ENCODE results near the gene RNF19B.

Gene RNF19B

DNA sequence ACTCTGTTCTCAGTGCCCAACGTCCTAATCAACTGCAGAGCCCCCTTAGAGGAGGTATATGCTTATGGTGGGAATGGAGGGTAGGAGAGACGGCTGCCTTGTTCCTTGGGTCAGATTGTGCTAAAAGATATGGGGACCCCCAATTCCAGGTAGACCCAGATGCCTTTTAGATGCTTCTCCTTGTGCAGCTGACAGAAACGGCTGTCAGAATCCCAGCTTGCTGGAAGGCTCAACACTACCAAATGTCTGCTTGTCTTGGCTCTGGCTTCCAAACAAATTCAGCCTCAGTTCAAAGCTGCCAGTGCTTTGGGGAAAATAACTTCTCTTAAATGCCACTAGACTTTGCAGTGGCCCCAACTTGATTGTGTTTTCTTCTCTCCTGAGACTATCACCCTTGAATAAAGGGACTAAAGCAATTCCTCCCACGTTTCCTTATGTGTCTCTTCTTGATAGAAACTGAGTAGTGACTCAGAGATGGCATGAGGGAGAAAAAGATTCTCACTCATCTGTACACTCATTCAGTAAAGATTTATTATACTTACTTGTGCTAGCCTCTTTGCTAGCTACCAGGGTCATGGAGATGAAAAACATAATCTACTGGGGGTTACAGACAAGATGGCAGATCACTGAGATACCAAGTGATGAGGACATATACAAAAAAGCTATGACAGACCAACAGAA is 3.4 kb upstream of the RNF19B start:
- DNase-seq (ENCODE audit: low read depth): no peak

DNA sequence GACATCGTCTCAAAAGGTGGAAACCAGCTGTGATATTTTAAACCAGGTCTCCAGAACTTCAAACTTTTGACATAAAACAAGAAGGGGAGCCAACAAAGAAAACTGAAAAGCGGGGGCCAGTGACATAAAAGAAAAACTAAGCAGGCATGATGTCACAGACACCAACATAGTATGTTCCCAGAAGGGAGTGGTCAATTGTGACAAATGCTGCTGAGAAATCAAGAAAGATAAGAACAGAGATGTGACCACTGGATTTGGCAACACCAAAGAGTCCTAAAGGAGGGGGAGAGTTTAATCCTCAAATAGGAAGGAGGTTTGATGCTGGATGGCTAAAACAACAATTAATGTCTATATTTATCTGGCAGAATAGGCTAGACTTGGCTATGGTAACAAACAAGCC is 2.3 kb upstream of the RNF19B start:
- DNase-seq (ENCODE audit: low read depth): no peak

DNA sequence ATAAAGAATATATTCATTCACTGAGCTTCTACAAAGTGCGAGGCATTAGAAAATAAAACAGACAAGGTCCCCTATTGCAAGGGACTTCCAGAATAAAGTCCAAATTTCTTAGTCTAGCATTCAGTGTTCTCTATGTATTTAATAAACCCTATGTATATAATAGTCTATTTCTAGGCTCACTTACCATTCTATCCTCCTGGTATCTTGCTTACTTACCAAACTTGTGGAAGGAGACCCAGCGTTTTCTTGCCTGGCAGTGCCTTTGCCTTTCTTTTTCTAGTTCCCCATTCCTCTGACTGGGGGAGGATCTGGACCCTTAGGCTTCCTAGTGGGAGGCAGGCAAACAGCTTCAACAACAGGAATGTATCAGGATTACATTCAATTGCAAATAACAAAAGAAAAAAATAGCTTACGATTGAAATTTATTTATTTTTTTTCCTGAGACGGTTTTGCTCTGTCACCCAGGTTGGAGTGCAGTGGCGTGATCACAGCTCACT is 690 bp upstream of the RNF19B start:
- DNase-seq (ENCODE audit: low read depth): no peak

GRCh38 chr1:32963746-32964460 is 706 bp downstream of the RNF19B start:
- DNase-seq (ENCODE audit: low read depth): peak; percentile 39

GRCh38 chr1:32962248-32962896 is 2.2 kb downstream of the RNF19B start:
- DNase-seq (ENCODE audit: low read depth): no peak

- DNase-seq (ENCODE audit: low read depth): no peak
These were observed 3.7 kb downstream of the RNF19B start for GRCh38 chr1:32960819-32961355.

DNA sequence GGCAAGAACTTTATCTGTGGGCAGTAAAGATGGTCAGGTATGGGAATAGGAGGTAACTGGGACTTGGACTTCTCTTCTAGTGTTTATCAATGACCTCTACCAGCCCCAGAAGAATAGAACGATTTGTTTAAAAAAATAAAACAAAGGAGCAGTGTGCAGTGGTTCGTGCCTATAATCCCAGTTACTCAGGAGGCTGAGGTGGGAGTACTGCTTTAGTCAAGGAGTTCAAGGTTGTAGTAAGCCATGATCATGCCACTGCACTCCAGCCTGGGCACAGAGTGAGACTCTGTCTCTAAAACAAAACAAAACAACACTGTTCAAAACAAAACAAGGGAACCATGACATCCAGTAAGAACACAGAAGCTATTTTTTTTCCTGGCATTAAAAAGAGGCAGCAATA is 4.3 kb downstream of the RNF19B start:
- no peak for DNase-seq (ENCODE audit: low read depth)

DNA sequence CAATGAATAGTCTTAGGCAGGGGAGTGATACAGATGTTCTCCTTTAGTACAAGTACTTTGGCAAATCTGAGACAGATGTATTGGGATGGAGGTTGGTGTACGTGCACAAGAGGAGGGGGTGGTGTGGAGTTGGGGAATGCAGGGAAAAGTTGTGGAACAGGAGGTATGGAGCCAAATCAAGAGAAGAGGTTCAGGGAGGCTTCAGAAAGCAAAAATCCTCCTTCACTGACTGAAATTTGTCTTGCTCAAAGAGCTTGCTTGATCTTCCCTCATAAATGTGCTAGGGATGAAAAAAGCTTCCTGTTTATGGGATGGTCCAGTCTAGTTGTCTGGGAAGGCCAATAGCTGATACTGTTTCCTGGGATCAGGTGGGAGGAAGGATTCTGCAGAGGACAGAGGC is 5.8 kb downstream of the RNF19B start:
- no peak for DNase-seq (ENCODE audit: low read depth)

GRCh38 chr1:32957017-32957416 is 7.6 kb downstream of the RNF19B start:
- no peak for DNase-seq (ENCODE audit: low read depth)

GRCh38 chr1:32954168-32954567 is 10.4 kb downstream of the RNF19B start:
- DNase-seq (ENCODE audit: low read depth): no peak

DNA sequence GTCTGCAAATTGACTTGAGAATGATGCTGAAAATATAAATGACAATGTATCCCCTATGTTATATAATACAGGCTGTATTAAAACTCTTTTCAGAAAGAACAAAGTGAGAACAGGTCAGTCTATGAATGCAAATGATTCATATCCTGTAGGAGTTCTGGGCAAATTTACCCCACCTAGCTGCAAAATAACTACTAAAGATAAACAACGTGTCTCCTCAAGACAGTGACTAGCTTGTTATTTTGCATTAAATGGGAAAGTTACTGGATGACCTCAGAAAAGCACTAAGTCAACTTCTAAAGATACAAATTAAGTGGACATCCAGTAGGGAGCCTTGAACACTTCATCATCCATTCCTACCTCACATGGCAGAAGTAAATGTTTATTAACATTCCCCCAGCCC is 11.1 kb downstream of the RNF19B start:
- no peak for DNase-seq (ENCODE audit: low read depth)

- DNase-seq (ENCODE audit: low read depth): no peak
These were observed 15.1 kb downstream of the RNF19B start for GRCh38 chr1:32949519-32949918.

DNA sequence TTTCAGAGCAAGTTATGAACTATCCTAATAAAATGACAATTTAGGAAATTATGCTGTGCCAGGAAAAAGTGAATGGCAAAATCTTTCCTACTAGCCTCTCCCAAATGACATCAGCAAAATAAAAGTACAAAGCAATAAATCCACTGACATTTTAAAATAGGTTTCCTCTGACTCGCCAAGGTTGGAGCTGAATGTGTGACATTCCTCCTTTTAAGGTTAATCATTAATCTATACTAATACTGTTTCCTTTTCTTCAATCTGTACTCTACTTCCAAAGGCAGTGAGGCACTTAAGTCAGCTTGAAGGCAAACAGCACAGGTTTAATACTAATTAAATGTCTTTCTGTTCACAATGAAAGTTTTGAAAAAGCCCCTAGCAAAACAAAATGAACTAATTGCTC is 15.7 kb downstream of the RNF19B start:
- no peak for DNase-seq (ENCODE audit: low read depth)

DNA sequence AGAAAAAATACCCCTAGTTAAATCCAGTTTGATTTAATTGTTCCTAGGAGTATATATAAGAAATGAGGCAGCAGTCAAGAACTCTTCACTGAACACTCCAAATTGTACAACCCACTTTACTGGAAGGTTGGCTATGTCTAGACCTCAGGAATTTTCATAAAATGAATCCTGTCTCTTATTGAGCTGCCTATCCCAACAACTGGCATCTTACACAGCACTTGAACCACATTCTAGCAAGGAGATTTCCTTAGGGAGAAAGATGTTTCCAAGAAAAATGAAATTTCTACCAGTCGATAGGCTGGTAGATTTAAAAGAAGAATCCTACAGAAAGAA is 16.3 kb downstream of the RNF19B start:
- DNase-seq (ENCODE audit: low read depth): no peak

DNA sequence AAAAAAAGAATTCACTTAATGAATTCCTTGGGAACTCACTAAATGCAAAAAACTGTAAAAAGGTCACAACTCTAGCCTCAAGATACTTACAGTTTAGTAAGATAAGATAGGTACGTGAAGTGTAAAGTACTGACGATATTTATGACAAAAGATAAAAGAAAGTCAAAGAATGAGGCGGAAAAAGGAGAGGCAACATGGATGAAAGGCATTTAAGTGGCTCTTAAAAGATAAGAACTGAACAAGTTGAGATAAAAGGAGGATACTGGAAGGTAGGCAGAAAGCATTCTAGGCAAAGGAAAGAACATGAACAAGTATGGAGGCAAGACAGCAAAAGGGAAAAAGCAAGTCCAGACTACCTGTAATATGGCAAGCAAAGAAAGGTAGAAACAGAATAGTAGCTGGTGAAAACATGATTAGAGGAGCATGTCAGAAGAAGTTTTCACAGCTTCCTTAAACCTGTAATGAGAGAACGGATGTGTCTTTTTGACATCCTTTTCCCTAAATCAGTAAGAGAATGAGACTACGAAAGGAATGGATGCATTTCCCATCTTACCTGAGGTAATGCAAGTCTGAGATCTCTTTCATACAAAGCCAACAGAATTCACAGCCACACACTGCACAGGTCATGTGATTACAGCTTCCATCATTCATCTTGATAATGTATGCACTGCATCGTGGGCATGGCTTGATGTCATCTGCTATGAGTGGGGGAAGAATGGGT is 16.8 kb downstream of the RNF19B start:
- DNase-seq (ENCODE audit: low read depth): no peak

- DNase-seq (ENCODE audit: low read depth): no peak
These were observed 18.2 kb downstream of the RNF19B start for GRCh38 chr1:32946413-32946812.

- DNase-seq (ENCODE audit: low read depth): no peak
These were observed 20.4 kb downstream of the RNF19B start for GRCh38 chr1:32944180-32944579.

DNA sequence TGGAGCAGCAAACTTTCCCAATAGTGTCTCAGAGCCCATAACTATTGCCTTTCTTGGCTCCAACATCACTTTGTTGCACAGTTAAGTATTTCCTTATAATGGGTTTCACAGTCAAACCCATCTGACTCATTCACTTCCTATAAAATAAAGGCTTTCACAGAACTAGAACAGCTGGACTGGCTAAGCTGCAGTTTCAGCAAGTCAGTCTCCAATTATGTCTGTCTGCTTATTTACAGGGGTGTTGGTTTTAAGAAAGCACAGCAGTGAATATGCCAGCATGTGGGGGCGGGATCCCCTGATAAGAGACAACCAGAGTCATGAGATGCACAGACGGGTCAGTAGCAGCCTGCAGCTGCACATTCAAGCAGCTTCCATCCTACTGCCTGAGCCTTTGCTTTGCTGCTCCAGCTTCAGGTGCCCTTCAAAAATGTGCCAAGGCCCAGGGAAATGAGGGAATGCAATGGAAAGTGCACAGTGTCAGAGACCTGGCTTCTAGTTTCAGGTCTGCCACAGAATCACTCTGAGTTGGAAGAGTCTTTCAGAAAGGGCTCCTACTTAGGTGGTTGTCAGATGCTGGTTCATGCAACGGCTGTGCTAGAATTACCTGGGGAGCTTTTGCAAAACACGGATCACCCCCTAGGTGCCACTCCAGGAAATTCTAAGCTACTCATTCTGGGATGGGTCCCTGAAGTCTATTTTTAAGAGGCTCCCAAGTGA is 24.8 kb downstream of the RNF19B start:
- DNase-seq (ENCODE audit: low read depth): no peak

- no peak for DNase-seq (ENCODE audit: low read depth)
These were observed 27.5 kb downstream of the RNF19B start for GRCh38 chr1:32937061-32937460.

GRCh38 chr1:32934535-32934934 is 30.1 kb downstream of the RNF19B start:
- DNase-seq (ENCODE audit: low read depth): no peak

- DNase-seq (ENCODE audit: low read depth): no peak
These were observed 30.8 kb downstream of the RNF19B start for GRCh38 chr1:32933742-32934322.
